Measurements from ENCODE around the gene INSRR. TPM values are rescaled to one million over a fixed set of nuclear protein-coding genes. Genes with fewer than 3 reads are reported as not detected.

Gene INSRR
- total RNA-seq, 2 experiments from 2014 or later = 0.47 to 0.54 TPM

DNA sequence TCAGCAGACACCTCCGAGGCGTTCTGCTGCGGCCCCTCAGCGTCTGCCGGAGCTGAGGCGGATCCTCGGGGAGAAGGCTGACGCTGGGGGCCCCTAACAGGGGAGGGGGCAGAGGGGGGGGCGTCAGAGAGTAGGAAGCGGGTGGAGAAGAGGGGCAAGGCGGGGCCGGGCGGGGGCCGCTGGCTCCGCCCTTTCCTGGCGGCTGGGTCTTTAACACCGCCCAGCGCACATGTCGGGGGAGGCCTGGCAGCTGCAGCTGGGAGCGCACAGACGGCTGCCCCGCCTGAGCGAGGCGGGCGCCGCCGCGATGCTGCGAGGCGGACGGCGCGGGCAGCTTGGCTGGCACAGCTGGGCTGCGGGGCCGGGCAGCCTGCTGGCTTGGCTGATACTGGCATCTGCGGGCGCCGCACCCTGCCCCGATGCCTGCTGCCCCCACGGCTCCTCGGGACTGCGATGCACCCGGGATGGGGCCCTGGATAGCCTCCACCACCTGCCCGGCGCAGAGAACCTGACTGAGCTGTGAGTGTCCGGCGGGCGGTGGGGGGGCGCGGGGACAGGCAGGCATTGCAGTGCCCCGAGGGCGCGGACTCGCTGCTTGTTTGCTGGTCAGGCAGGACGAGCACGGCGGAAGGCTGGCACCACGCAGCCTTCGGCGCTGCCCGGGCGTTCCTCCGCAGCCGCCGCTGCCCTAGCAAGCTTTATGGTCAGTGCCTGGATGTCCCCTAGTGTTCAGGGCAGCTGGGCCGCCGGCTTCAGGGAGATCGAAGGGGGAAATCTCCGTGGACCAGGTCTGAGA lies 1.9 kb upstream of the INSRR start, which contains the start of gene NTRK1:
NTRK1 (plus strand) TSS at position 238 of the 796 bp plus-strand sequence; CDS start at position 308, 70 bp downstream.
- Mint-ChIP-seq H3K27ac (no peak within 1 kb of the TSS), H3K27me3 (peaks cover 58% of the 10 kb centered on the region), H3K9me3 (no peaks in the 10 kb centered on the region), H3K4me3 (peak within 1 kb of the TSS; percentile 74), H3K4me1 (ENCODE audit: low read depth) (peaks cover 49% of the 10 kb centered on the region), H3K36me3 (ENCODE audit: low read depth) (no peaks in the 10 kb centered on the region)
- ChIA-PET CTCF (interaction anchor here (0.7 to 13.5 kb wide), 36 partner anchors 9 to 327 kb away, joined by 3 to 273 read pairs (median 10); partner anchors contain the start of genes ISG20L2, METTL25B and SH2D2A), POLR2A (interaction anchor here (0.6 to 4.1 kb wide), 20 partner anchors 11 to 134 kb away, joined by 3 to 20 read pairs (median 4); partner anchors contain the start of genes ISG20L2, METTL25B and SH2D2A)
- peak; percentile 75 for DNase-seq
- ATAC-seq = peak; percentile 67
- TF ChIP-seq, protein P1, sequence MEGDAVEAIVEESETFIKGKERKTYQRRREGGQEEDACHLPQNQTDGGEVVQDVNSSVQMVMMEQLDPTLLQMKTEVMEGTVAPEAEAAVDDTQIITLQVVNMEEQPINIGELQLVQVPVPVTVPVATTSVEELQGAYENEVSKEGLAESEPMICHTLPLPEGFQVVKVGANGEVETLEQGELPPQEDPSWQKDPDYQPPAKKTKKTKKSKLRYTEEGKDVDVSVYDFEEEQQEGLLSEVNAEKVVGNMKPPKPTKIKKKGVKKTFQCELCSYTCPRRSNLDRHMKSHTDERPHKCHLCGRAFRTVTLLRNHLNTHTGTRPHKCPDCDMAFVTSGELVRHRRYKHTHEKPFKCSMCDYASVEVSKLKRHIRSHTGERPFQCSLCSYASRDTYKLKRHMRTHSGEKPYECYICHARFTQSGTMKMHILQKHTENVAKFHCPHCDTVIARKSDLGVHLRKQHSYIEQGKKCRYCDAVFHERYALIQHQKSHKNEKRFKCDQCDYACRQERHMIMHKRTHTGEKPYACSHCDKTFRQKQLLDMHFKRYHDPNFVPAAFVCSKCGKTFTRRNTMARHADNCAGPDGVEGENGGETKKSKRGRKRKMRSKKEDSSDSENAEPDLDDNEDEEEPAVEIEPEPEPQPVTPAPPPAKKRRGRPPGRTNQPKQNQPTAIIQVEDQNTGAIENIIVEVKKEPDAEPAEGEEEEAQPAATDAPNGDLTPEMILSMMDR (IDR thresholded peaks at IDR 0.05) = no peak
- intact Hi-C loops (cut with micrococcal nuclease) = loop anchor here (5.0 kb wide), 2 partner anchors 44 to 134 kb away; partner anchors contain the start of genes ISG20L2, METTL25B and SH2D2A

DNA sequence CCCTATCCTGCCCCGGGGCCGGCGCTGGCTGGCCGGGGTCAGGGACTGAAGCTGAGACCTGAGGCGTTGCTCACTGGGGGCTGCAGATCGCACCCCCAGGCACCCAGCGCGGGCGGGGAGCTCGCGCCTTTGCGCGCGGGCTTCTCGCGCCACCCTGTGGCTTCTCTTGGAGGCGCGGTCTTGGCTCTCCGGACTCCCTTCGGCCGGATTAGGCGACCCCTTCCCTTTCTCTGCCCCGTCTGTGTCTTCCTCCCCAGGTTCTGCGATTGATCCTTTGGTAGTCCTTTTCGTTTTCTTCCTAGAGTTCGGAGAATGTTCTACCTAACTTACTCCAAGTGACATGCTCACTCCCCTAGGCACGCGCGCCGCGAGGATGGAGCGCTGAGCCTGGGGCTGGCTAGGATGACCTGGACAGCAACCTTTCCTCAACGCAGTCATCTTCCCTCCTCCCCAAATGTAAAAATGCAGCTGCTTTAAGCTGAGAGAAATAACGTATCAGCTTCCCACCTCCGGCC lies 1.3 kb upstream of the INSRR start:
- DNase-seq (peak; percentile 64), ATAC-seq (peak; percentile 57)
- Mint-ChIP-seq H3K4me3 (peak overlapping the region; percentile 74), H3K4me1 (ENCODE audit: low read depth) (peaks cover 42% of the 10 kb centered on the region), H3K27me3 (peaks cover 58% of the 10 kb centered on the region), H3K9me3 (no peaks in the 10 kb centered on the region), H3K27ac (no peak overlapping the region), H3K36me3 (ENCODE audit: low read depth) (no peaks in the 10 kb centered on the region)
- ChIA-PET CTCF (interaction anchor here (0.7 to 13.5 kb wide), 47 partner anchors 10 to 327 kb away, joined by 3 to 273 read pairs (median 6); partner anchors contain the start of genes ISG20L2, METTL25B, PRCC and SH2D2A), POLR2A (interaction anchor here (0.8 to 4.1 kb wide), 15 partner anchors 11 to 133 kb away, joined by 3 to 20 read pairs (median 5); partner anchors contain the start of genes ISG20L2 and METTL25B)
- intact Hi-C loops (cut with micrococcal nuclease) = loop anchor here (5.0 kb wide), 2 partner anchors 43 to 133 kb away; partner anchors contain the start of genes ISG20L2, METTL25B and SH2D2A
- TF ChIP-seq, protein P1 (IDR thresholded peaks at IDR 0.05) = peak; percentile 97

DNA sequence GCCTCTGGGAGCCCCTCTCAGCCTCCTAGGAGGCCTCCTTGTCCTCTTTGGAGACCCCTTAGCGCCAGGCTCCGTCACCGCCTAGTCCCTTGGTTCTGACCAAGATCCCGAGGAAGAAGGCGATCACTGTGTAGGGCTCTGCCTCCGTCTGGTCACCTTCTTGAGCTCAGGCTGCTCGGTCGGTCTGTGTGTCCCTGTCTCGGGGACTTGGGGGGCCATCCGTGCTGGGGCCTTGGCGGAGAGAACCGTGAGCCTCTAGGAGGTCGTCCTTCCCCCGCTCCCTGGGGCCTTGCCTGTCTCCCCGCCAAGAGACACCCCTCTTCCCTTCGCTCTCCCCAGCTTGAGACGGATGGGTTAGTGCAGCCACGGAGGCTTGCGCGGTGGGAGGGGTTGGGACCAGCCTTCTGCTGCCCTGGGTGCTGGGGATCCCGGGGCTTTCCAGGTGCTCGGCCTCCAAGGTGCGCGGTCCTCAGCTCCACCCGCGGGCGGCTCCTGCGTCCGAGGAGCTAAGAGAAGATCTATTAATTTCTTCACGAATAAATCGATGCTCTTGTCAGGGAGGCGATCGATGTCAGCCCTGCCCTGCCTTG lies 701 bp upstream of the INSRR start:
- Mint-ChIP-seq H3K27me3 (peaks cover 58% of the 10 kb centered on the region), H3K4me3 (peak overlapping the region; percentile 74), H3K27ac (no peak overlapping the region), H3K9me3 (no peaks in the 10 kb centered on the region), H3K4me1 (ENCODE audit: low read depth) (peaks cover 40% of the 10 kb centered on the region), H3K36me3 (ENCODE audit: low read depth) (no peaks in the 10 kb centered on the region)
- intact Hi-C loops (cut with micrococcal nuclease) = loop anchor here (5.0 kb wide), 3 partner anchors 42 to 132 kb away; partner anchors contain the start of genes ISG20L2, METTL25B and SH2D2A
- TF ChIP-seq, protein P1 (IDR thresholded peaks at IDR 0.05) = no peak
- peak; percentile 44 for DNase-seq
- ChIA-PET CTCF (interaction anchor here (0.7 to 13.5 kb wide), 43 partner anchors 11 to 235 kb away, joined by 3 to 273 read pairs (median 7); partner anchors contain the start of genes ISG20L2, METTL25B, PRCC and SH2D2A), POLR2A (interaction anchor here (0.6 to 4.1 kb wide), 16 partner anchors 10 to 133 kb away, joined by 3 to 20 read pairs (median 4); partner anchors contain the start of genes ISG20L2 and METTL25B)
- ATAC-seq = peak; percentile 7

DNA sequence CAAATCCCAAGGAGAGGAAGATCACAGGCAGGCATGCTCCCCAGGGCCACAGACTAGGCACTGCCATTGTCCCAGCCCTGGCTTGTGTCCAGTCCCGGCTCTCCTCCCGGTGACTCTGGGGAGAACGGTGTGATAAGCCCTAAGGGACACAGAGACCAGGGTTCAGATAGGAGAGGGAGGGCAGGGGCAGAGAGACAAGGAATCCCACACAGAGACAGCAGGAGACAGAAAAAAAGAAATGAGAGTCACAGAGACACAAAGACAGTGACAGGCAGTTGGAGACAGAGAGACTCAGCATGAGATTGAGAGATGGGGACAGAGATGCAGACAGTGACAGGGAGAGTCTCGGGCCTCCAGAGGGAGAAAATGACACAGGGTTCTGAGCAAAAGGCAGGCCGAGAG lies 361 bp downstream of the INSRR start:
- Mint-ChIP-seq H3K27ac (no peak overlapping the region), H3K27me3 (peaks cover 48% of the 10 kb centered on the region), H3K9me3 (no peaks in the 10 kb centered on the region), H3K4me3 (no peak overlapping the region), H3K4me1 (ENCODE audit: low read depth) (peaks cover 32% of the 10 kb centered on the region), H3K36me3 (ENCODE audit: low read depth) (no peaks in the 10 kb centered on the region)
- TF ChIP-seq, protein P1 (IDR thresholded peaks at IDR 0.05) = no peak
- intact Hi-C loops (cut with micrococcal nuclease) = loop anchor here (5.0 kb wide), 1 partner anchor 56 kb away; no protein-coding TSS in a partner anchor
- ChIA-PET CTCF (interaction anchor here (1.3 to 13.5 kb wide), 12 partner anchors 10 to 169 kb away, joined by 3 to 273 read pairs (median 22); partner anchors contain the start of genes ISG20L2, METTL25B and SH2D2A), POLR2A (interaction anchor here (0.9 to 1.9 kb wide), 5 partner anchors 9 to 56 kb away, joined by 4 to 14 read pairs (median 8); no protein-coding TSS in a partner anchor)
- DNase-seq (no peak), ATAC-seq (no peak)

Data from activated CD8-positive, alpha-beta T cell treated with anti-CD3 and anti-CD28 coated beads for 36 hours (primary cell).